D721Med (cell line): Measurements from ENCODE around the gene TTBK2.

Experiments used
- DNase-seq: peaks from one replicate; pipeline ENCODE4 v3.0.0; 2011; ENCODE audit warnings: low spot score; ENCODE audit not compliant: insufficient read length
- FAIRE-seq: peaks from 2 replicates; lab custom pipeline; 2011; peaks lifted over from hg19 to GRCh38; lab: Jason Lieb, UNC
- TF ChIP-seq, protein P1 (sequence below): IDR thresholded peaks from 2 replicates; pipeline ENCODE4 v1.5.1; 2012; ENCODE audit warnings: mild to moderate bottlenecking, control low read depth; ENCODE audit not compliant: insufficient read depth; ENCODE audit errors: missing control alignments

TTBK2 gene

DNA sequence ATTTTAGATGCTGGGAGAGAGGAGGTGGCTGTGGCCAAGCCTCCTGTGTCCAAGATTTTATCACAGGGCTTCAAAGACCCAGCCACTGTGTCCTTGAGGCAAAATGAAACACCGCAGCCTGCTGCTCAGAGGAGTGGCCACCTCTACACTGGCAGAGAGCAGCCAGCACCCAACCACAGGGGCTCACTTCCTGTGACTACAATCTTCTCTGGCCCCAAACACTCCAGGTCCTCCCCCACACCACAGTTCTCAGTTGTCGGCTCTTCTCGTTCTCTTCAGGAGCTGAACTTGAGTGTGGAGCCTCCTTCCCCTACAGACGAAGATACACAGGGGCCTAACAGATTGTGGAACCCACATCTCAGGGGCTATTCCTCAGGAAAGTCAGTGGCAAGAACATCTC is 229.3 kb downstream of the TTBK2 start:
- FAIRE-seq (no peak), DNase-seq (no peak)
- TF ChIP-seq, protein P1, sequence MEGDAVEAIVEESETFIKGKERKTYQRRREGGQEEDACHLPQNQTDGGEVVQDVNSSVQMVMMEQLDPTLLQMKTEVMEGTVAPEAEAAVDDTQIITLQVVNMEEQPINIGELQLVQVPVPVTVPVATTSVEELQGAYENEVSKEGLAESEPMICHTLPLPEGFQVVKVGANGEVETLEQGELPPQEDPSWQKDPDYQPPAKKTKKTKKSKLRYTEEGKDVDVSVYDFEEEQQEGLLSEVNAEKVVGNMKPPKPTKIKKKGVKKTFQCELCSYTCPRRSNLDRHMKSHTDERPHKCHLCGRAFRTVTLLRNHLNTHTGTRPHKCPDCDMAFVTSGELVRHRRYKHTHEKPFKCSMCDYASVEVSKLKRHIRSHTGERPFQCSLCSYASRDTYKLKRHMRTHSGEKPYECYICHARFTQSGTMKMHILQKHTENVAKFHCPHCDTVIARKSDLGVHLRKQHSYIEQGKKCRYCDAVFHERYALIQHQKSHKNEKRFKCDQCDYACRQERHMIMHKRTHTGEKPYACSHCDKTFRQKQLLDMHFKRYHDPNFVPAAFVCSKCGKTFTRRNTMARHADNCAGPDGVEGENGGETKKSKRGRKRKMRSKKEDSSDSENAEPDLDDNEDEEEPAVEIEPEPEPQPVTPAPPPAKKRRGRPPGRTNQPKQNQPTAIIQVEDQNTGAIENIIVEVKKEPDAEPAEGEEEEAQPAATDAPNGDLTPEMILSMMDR, result no peak
